ENCODE results near the gene SAMD15.

DNA sequence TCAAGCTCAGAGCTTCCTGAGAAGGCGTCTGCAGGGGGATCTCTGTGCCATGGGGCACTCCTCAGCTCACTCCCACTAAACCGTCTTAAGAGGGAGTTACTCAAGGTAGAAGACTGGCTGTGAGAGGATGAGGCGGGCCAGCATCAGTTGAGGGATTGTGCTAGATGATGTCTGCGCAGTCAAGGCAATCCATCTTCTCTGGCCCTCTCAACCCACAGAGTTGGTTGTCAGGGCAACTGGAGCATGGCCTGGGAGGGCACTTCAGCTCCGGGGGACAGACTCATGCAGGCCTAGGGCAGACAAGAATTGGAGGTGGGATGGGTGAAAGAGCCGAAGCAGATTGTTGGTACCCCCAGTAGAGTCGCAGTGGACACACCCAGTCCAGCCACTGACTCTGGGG is 47.3 kb upstream of the SAMD15 start:
- TF ChIP-seq, protein P1, sequence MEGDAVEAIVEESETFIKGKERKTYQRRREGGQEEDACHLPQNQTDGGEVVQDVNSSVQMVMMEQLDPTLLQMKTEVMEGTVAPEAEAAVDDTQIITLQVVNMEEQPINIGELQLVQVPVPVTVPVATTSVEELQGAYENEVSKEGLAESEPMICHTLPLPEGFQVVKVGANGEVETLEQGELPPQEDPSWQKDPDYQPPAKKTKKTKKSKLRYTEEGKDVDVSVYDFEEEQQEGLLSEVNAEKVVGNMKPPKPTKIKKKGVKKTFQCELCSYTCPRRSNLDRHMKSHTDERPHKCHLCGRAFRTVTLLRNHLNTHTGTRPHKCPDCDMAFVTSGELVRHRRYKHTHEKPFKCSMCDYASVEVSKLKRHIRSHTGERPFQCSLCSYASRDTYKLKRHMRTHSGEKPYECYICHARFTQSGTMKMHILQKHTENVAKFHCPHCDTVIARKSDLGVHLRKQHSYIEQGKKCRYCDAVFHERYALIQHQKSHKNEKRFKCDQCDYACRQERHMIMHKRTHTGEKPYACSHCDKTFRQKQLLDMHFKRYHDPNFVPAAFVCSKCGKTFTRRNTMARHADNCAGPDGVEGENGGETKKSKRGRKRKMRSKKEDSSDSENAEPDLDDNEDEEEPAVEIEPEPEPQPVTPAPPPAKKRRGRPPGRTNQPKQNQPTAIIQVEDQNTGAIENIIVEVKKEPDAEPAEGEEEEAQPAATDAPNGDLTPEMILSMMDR (IDR thresholded peaks at IDR 0.05; ENCODE audit: insufficient read depth, low read length) = no peak
- no peak for TF ChIP-seq POLR2AphosphoS5 (IDR thresholded peaks at IDR 0.05; ENCODE audit: low read depth)
